GM12878 (cell line): ENCODE measurements around the gene ICE2. TPM values are rescaled to one million over a fixed set of nuclear protein-coding genes. Genes with fewer than 3 reads are reported as not detected.

Source experiments
- ATF7 ChIP-seq: fragments of 450-650 bp; IDR thresholded peaks from 2 replicates; pipeline ENCODE4 v1.6.1; 2016; ENCODE audit warnings: low read depth, mild to moderate bottlenecking
- EP300 ChIP-seq, 2 experiments: fragments of 150-350 bp in 1 of 2; IDR thresholded peaks; 2 replicates each; pipeline ENCODE4 v1.6.1; 2011 to 2012; ENCODE audit warnings: low read depth in 2 of 2, low read length in 2 of 2, borderline replicate concordance in 1 of 2, improper control_type of control experiment in 1 of 2, inconsistent platforms in 1 of 2; ENCODE audit not compliant: control insufficient read depth in 1 of 2
- KAT2A ChIP-seq: conservative IDR thresholded peaks from 2 replicates; pipeline ENCODE4 v1.6.1; 2011; ENCODE audit warnings: low read depth, low read length; ENCODE audit not compliant: control insufficient read depth
- MTA3 ChIP-seq: IDR thresholded peaks from 2 replicates; pipeline ENCODE4 v1.6.1; 2012; ENCODE audit warnings: low read length, inconsistent platforms, borderline replicate concordance
- PAX8 ChIP-seq: fragments of 450-650 bp; IDR thresholded peaks from 2 replicates; pipeline ENCODE4 v1.6.1; 2017; ENCODE audit warnings: mild to moderate bottlenecking, moderate library complexity
- RFX5 ChIP-seq: IDR thresholded peaks from 2 replicates; pipeline ENCODE4 v1.6.1; 2011; ENCODE audit warnings: low read depth, low read length, improper control_type of control experiment
- STAT3 ChIP-seq: IDR thresholded peaks from 2 replicates; pipeline ENCODE4 v1.6.1; 2011; ENCODE audit warnings: low read depth, low read length, improper control_type of control experiment
- TARDBP ChIP-seq: IDR thresholded peaks from 2 replicates; pipeline ENCODE4 v1.6.1; 2016; ENCODE audit warnings: borderline replicate concordance
- ZSCAN29 ChIP-seq: fragments of 450-650 bp; IDR thresholded peaks from 2 replicates; pipeline ENCODE4 v1.6.1; 2017; ENCODE audit warnings: mild to moderate bottlenecking, moderate library complexity
- polyA plus RNA-seq, 11 experiments: library from polyadenylated mRNA; depleted of rRNA in 4 of 11; unstranded in 6 of 11; stranded (reverse) in 5 of 11; fragments of >200 nt; fragmentation: Nextera tagmentation in 4 of 11; fragmentation: Illumina TruSeq in 1 of 11; extraction: Ambion mirVana in 4 of 11; extraction: Trizol in 1 of 11; gene quantifications; 1 replicate in 1 of 11; 2 replicates in 10 of 11; pipeline versions ENCODE4 v1.2.1 to v1.2.3, GENCODE V29; 2011 to 2016; ENCODE audit warnings: inconsistent platforms in 2 of 11, missing spikeins in 2 of 11, low read depth in 1 of 11
- total RNA-seq, 4 experiments: library from RNA; depleted of rRNA in 3 of 4; stranded (reverse); fragments of >200 nt in 3 of 4; fragmentation: Illumina TruSeq in 1 of 4; extraction: Trizol in 1 of 4; gene quantifications; 2 replicates each; pipeline versions ENCODE4 v1.2.1 to v1.2.3, GENCODE V29; 2013 to 2021
- TF ChIP-seq, protein P1 (sequence below): IDR thresholded peaks from 2 replicates; pipeline ENCODE4 v1.6.1; 2012; ENCODE audit warnings: low read depth, low read length, improper control_type of control experiment
- TF ChIP-seq, protein P2 (sequence below): fragments of 450-650 bp; IDR thresholded peaks from 2 replicates; pipeline ENCODE4 v1.6.1; 2017; ENCODE audit warnings: mild to moderate bottlenecking
- TF ChIP-seq, protein P3 (sequence below): fragments of 450-650 bp; IDR thresholded peaks from 2 replicates; pipeline ENCODE4 v1.6.1; 2014; ENCODE audit warnings: mild to moderate bottlenecking
- TF ChIP-seq, protein P4 (sequence below): IDR thresholded peaks from 2 replicates; pipeline ENCODE4 v1.6.1; 2012; ENCODE audit warnings: low read depth, low read length, improper control_type of control experiment

The ICE2 gene
- total and polyA plus RNA-seq, 10 of the 15 experiments (the other 5 are each of a cell fraction or from before 2014, with no cell fraction given) = 14.2 to 62.0 (median 44.9) TPM

DNA sequence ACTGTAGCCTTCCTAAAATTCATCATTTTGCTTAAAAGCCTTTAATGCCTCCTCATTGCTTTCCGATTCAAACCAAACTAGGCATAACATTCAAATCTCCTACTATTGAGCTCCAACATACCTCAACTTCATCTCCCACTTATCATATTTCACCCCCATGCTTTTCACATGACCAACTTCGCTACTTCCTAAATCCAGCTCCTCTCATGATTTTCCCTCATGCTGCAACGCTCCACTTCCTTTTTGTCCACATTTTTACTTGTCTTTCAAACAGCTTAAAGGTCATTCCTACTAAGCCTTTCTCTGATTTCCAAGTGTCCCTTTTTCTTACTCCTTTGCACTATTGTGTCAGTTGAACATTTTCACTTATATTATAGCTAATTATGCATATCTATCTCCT is 60.8 kb downstream of the ICE2 start (continued):
- TF ChIP-seq, protein P1, sequence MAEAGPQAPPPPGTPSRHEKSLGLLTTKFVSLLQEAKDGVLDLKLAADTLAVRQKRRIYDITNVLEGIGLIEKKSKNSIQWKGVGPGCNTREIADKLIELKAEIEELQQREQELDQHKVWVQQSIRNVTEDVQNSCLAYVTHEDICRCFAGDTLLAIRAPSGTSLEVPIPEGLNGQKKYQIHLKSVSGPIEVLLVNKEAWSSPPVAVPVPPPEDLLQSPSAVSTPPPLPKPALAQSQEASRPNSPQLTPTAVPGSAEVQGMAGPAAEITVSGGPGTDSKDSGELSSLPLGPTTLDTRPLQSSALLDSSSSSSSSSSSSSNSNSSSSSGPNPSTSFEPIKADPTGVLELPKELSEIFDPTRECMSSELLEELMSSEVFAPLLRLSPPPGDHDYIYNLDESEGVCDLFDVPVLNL = no peak
- TF ChIP-seq ATF7 (no peak), MTA3 (no peak), PAX8 (no peak), TARDBP (no peak), RFX5 (no peak), STAT3 (no peak), KAT2A (no peak), EP300 (IDR thresholded peaks at IDR 0.05; ENCODE audit: borderline replicate concordance in 1 of 2, control insufficient read depth in 1 of 2, low read depth in 2 of 2, low read length in 2 of 2) (no peak), ZSCAN29 (no peak)
- TF ChIP-seq, protein P2, sequence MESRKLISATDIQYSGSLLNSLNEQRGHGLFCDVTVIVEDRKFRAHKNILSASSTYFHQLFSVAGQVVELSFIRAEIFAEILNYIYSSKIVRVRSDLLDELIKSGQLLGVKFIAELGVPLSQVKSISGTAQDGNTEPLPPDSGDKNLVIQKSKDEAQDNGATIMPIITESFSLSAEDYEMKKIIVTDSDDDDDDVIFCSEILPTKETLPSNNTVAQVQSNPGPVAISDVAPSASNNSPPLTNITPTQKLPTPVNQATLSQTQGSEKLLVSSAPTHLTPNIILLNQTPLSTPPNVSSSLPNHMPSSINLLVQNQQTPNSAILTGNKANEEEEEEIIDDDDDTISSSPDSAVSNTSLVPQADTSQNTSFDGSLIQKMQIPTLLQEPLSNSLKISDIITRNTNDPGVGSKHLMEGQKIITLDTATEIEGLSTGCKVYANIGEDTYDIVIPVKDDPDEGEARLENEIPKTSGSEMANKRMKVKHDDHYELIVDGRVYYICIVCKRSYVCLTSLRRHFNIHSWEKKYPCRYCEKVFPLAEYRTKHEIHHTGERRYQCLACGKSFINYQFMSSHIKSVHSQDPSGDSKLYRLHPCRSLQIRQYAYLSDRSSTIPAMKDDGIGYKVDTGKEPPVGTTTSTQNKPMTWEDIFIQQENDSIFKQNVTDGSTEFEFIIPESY = no peak
- TF ChIP-seq, protein P3, sequence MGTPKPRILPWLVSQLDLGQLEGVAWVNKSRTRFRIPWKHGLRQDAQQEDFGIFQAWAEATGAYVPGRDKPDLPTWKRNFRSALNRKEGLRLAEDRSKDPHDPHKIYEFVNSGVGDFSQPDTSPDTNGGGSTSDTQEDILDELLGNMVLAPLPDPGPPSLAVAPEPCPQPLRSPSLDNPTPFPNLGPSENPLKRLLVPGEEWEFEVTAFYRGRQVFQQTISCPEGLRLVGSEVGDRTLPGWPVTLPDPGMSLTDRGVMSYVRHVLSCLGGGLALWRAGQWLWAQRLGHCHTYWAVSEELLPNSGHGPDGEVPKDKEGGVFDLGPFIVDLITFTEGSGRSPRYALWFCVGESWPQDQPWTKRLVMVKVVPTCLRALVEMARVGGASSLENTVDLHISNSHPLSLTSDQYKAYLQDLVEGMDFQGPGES = no peak
- TF ChIP-seq, protein P4, sequence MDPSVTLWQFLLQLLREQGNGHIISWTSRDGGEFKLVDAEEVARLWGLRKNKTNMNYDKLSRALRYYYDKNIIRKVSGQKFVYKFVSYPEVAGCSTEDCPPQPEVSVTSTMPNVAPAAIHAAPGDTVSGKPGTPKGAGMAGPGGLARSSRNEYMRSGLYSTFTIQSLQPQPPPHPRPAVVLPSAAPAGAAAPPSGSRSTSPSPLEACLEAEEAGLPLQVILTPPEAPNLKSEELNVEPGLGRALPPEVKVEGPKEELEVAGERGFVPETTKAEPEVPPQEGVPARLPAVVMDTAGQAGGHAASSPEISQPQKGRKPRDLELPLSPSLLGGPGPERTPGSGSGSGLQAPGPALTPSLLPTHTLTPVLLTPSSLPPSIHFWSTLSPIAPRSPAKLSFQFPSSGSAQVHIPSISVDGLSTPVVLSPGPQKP = no peak
